HCT116 (cell line): ENCODE data around the gene CSAG2. TPM values are rescaled to one million over a fixed set of nuclear protein-coding genes. Genes with fewer than 3 reads are reported as not detected.

ENCODE experiments used
- ATAC-seq: fragments of 200-7000 bp; cut with Tn5 transposase; 2 replicates; pipeline ENCODE4 v1.9.1; 2020; ENCODE audit warnings: mild to moderate bottlenecking, moderate library complexity
- BruUV-seq: library from RNA; stranded (reverse); fragments of 400-500 nt; replicated peaks from 2 replicates; lab custom pipeline; 2021; lab: Mats Ljungman, UMichigan
- CTCF ChIA-PET: fragments of 300-600 bp; sonication (Branson Sonifier 250); formaldehyde crosslinking; loops from one replicate; lab custom pipeline; 2021; ENCODE audit warnings: antibody characterized with exemption; lab: Charles Lee
- POLR2A ChIA-PET: fragments of 300-600, 350-600 bp; sonication (Branson Sonifier 250); formaldehyde crosslinking; loops from one replicate; lab custom pipeline; 2021; ENCODE audit warnings: antibody characterized with exemption; lab: Charles Lee
- RAD21 ChIA-PET, 2 experiments: fragments of 300-600 bp; sonication (Branson Sonifier 250); formaldehyde crosslinking; loops; one replicate each; lab custom pipeline; 2023; ENCODE audit warnings: low total read pairs in 2 of 2; ENCODE audit not compliant: uncharacterized antibody in 2 of 2, unreplicated experiment in 2 of 2, low non-redundant PET in 1 of 2; lab: Charles Lee
- DNase-seq: peaks from one replicate; pipeline ENCODE4 v3.0.0-alpha.2; 2010; ENCODE audit warnings: low read depth, low spot score
- H2AFZ ChIP-seq: fragments of 200-600 bp; shearing (Covaris generic), sonication (generic); 2 replicates; pipeline ENCODE4 v1.6.1; 2017; ENCODE audit warnings: low read depth, mixed run types, mixed read lengths, antibody characterized with exemption, low read length; ENCODE audit not compliant: poor library complexity, severe bottlenecking
- H3K27ac ChIP-seq: 2 replicates; pipeline ENCODE4 v1.5.1; 2012; ENCODE audit warnings: low read depth, low read length
- H3K27me3 ChIP-seq: fragments of 200-600 bp; sonication (generic); 2 replicates; pipeline ENCODE4 v1.6.1; 2016; ENCODE audit warnings: mixed run types, low read length, mixed read lengths; ENCODE audit not compliant: insufficient read depth
- H3K36me3 ChIP-seq, 2 experiments: fragments of 200-500 bp in 1 of 2; fragments of 200-600 bp in 1 of 2; sonication (Bioruptor generic) in 1 of 2; sonication (generic) in 1 of 2; 2 replicates each; pipeline versions ENCODE4 v1.5.1 to v1.6.1; 2014 to 2016; ENCODE audit warnings: low read length in 2 of 2, inconsistent platforms in 1 of 2, mixed read lengths in 1 of 2, mixed run types in 1 of 2; ENCODE audit not compliant: insufficient read depth in 2 of 2, control insufficient read depth in 1 of 2
- H3K4me1 ChIP-seq, 2 experiments: fragments of 200-600 bp in 1 of 2; sonication (generic) in 1 of 2; 2 replicates each; pipeline versions ENCODE4 v1.5.1 to v1.6.1; 2012 to 2017; ENCODE audit warnings: low read length in 2 of 2, inconsistent platforms in 1 of 2, mild to moderate bottlenecking in 1 of 2, mixed read lengths in 1 of 2, mixed run types in 1 of 2, moderate library complexity in 1 of 2; ENCODE audit not compliant: insufficient read depth in 2 of 2, control insufficient read depth in 1 of 2
- H3K4me2 ChIP-seq: fragments of 200-600 bp; sonication (generic); 2 replicates; pipeline ENCODE4 v1.6.1; 2017; ENCODE audit warnings: mixed run types, low read length, mixed read lengths
- H3K4me3 ChIP-seq, 2 experiments: fragments of 200-600 bp in 1 of 2; sonication (generic) in 1 of 2; replicated peaks in 1 of 2; 2 replicates each; pipeline ENCODE4 v1.5.1; 2011 to 2016; ENCODE audit warnings: low read length in 2 of 2, control low read depth in 1 of 2, low read depth in 1 of 2, mild to moderate bottlenecking in 1 of 2, mixed read lengths in 1 of 2, mixed run types in 1 of 2
- H3K79me2 ChIP-seq: fragments of 200-600 bp; sonication (generic); 2 replicates; pipeline ENCODE4 v1.6.1; 2017; ENCODE audit warnings: mild to moderate bottlenecking, mixed run types, low read length, moderate library complexity, mixed read lengths; ENCODE audit not compliant: insufficient read depth
- H3K9ac ChIP-seq: fragments of 200-600 bp; sonication (generic); 2 replicates; pipeline ENCODE4 v1.6.1; 2016; ENCODE audit warnings: low read length, mixed read lengths
- H3K9me2 ChIP-seq: fragments of 200-600 bp; sonication (generic), shearing (Covaris generic); 2 replicates; pipeline ENCODE4 v1.6.1; 2017; ENCODE audit warnings: mixed run types, mild to moderate bottlenecking, moderate library complexity; ENCODE audit not compliant: insufficient read depth
- H3K9me3 ChIP-seq, 2 experiments: fragments of 200-500 bp in 1 of 2; fragments of 200-600 bp in 1 of 2; sonication (Bioruptor generic) in 1 of 2; sonication (generic) in 1 of 2; 2 replicates each; pipeline ENCODE4 v1.6.1; 2014 to 2017; ENCODE audit warnings: low read length in 2 of 2, mixed read lengths in 2 of 2, inconsistent platforms in 1 of 2, low read depth in 1 of 2, mild to moderate bottlenecking in 1 of 2, mixed run types in 1 of 2, moderate library complexity in 1 of 2; ENCODE audit not compliant: control insufficient read depth in 1 of 2, insufficient read depth in 1 of 2
- H4K20me1 ChIP-seq: fragments of 200-600 bp; sonication (generic), shearing (Covaris generic); 2 replicates; pipeline ENCODE4 v1.6.1; 2017; ENCODE audit warnings: mixed run types, mild to moderate bottlenecking, moderate library complexity; ENCODE audit not compliant: insufficient read depth
- CBX3 ChIP-seq: IDR thresholded peaks from 2 replicates; pipeline ENCODE4 v1.6.1; 2012; ENCODE audit warnings: low read depth
- CEBPB ChIP-seq: IDR thresholded peaks from 2 replicates; pipeline ENCODE4 v1.6.1; 2012; ENCODE audit warnings: low read depth
- CTCF ChIP-seq, 3 experiments: fragments of 200-600 bp in 1 of 3; sonication (generic) in 1 of 3; IDR thresholded peaks in 2 of 3; conservative IDR thresholded peaks in 1 of 3; 2 replicates each; pipeline ENCODE4 v1.5.1; 2012 to 2017; ENCODE audit warnings: low read depth in 2 of 3, low read length in 2 of 3, antibody characterized with exemption in 1 of 3, borderline replicate concordance in 1 of 3, control low read depth in 1 of 3, mild to moderate bottlenecking in 1 of 3, mixed read lengths in 1 of 3, mixed run types in 1 of 3, moderate library complexity in 1 of 3; ENCODE audit not compliant: insufficient read depth in 1 of 3
- EZH2phosphoT487 ChIP-seq: fragments of 200-600 bp; IDR thresholded peaks from 2 replicates; pipeline ENCODE4 v1.6.1; 2018; ENCODE audit warnings: antibody characterized with exemption, borderline replicate concordance
- FOSL1 ChIP-seq: IDR thresholded peaks from 2 replicates; pipeline ENCODE4 v1.6.1; 2012; ENCODE audit warnings: low read depth
- POLR2A ChIP-seq: IDR thresholded peaks from 2 replicates; pipeline ENCODE4 v1.7.0; 2011; ENCODE audit warnings: borderline replicate concordance; ENCODE audit not compliant: insufficient read depth, insufficient read length; ENCODE audit errors: extremely low read depth
- SIN3A ChIP-seq: IDR thresholded peaks from 2 replicates; pipeline ENCODE4 v1.6.1; 2012; ENCODE audit warnings: low read depth
- TCF7L2 ChIP-seq: IDR thresholded peaks from 2 replicates; pipeline ENCODE4 v1.7.0; 2011; ENCODE audit warnings: borderline replicate concordance, inconsistent platforms; ENCODE audit not compliant: insufficient read depth, insufficient read length; ENCODE audit errors: extremely low read depth
- YY1 ChIP-seq: IDR thresholded peaks from 2 replicates; pipeline ENCODE4 v1.6.1; 2011; ENCODE audit warnings: low read length, low read depth, moderate library complexity, mild to moderate bottlenecking; ENCODE audit not compliant: insufficient replicate concordance; ENCODE audit errors: extremely low read depth
- intact Hi-C: fragments of 100-400 bp; cut with micrococcal nuclease; formaldehyde crosslinking; loops from 2 replicates; pipeline ENCODE4 v1.10.0; 2022
- total RNA-seq: library from RNA; stranded (reverse); gene quantifications from one replicate; pipeline ENCODE4 v1.2.1, GENCODE V29; 2021; ENCODE audit not compliant: unreplicated experiment
- TF ChIP-seq, protein P1 (sequence below): IDR thresholded peaks from 2 replicates; pipeline ENCODE4 v1.6.1; 2011; ENCODE audit warnings: mild to moderate bottlenecking, low read length, moderate library complexity; ENCODE audit not compliant: insufficient replicate concordance; ENCODE audit errors: extremely low read depth
- TF ChIP-seq, protein P2 (sequence below): IDR thresholded peaks from 2 replicates; pipeline ENCODE4 v1.6.1; 2012

CSAG2 gene
- total RNA-seq, 1 experiment from 2014 or later, result not detected

- no peak for ATAC-seq
- BruUV-seq, result no TSS peak
- TF ChIP-seq, protein P1, sequence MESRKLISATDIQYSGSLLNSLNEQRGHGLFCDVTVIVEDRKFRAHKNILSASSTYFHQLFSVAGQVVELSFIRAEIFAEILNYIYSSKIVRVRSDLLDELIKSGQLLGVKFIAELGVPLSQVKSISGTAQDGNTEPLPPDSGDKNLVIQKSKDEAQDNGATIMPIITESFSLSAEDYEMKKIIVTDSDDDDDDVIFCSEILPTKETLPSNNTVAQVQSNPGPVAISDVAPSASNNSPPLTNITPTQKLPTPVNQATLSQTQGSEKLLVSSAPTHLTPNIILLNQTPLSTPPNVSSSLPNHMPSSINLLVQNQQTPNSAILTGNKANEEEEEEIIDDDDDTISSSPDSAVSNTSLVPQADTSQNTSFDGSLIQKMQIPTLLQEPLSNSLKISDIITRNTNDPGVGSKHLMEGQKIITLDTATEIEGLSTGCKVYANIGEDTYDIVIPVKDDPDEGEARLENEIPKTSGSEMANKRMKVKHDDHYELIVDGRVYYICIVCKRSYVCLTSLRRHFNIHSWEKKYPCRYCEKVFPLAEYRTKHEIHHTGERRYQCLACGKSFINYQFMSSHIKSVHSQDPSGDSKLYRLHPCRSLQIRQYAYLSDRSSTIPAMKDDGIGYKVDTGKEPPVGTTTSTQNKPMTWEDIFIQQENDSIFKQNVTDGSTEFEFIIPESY, result no peak
- TF ChIP-seq POLR2A (no peak), CEBPB (no peak), EZH2phosphoT487 (no peak), YY1 (no peak), FOSL1 (no peak), SIN3A (no peak), CBX3 (no peak), CTCF (IDR thresholded peaks at IDR 0.05 in 2 of 3, conservative IDR thresholded peaks at IDR 0.05 in 1 of 3; ENCODE audit: borderline replicate concordance in 1 of 3, insufficient read depth in 1 of 3, low read depth in 2 of 3, low read length in 2 of 3) (no peak), TCF7L2 (no peak)
- TF ChIP-seq, protein P2, sequence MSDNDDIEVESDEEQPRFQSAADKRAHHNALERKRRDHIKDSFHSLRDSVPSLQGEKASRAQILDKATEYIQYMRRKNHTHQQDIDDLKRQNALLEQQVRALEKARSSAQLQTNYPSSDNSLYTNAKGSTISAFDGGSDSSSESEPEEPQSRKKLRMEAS, result no peak
- H3K4me2 ChIP-seq, result no peak overlapping the region
- no peaks in the 10 kb centered on the region for H3K4me1 ChIP-seq
- ChIA-PET POLR2A (no interaction called here), CTCF (no interaction called here), RAD21 (no interaction called here)
- no peaks in the 10 kb centered on the region for H3K27me3 ChIP-seq
- H3K36me3 ChIP-seq, result no peaks in the 10 kb centered on the region
- H3K4me3 ChIP-seq, result no peak overlapping the region
- intact Hi-C loops, result no loop called here
- H2AFZ ChIP-seq, result no peak overlapping the region
- H3K9me2 ChIP-seq, result no peaks in the 10 kb centered on the region
- no peaks in the 10 kb centered on the region for H4K20me1 ChIP-seq
- H3K9ac ChIP-seq, result no peak overlapping the region
- H3K27ac ChIP-seq, result no peak overlapping the region
- no peak for DNase-seq
- H3K9me3 ChIP-seq, result no peaks in the 10 kb centered on the region
- H3K79me2 ChIP-seq, result no peaks in the 10 kb centered on the region
Observed at GRCh38 chrX:152735860-152736511, 26.9 kb upstream of the CSAG2 start.
